ENCODE data around the gene STOX1. TPM values are rescaled to one million over a fixed set of nuclear protein-coding genes. Genes with fewer than 3 reads are reported as not detected.
"Not testable (repeated sequence)": the region's sequence is repeated elsewhere in the genome, so short reads cannot be mapped to it uniquely, and the experiment has no call there.

STOX1 gene
- 0.52 and 0.66 TPM in 2 replicates for total RNA-seq (2014; rRNA removed; shearing (Covaris generic))

GRCh38 chr10:68826764-68827591 is at the start of gene STOX1:
Gene STOX1, plus strand, starts transcription at chr10:68827531. Its CDS starts 93 bp downstream, at chr10:68827624.
- peak; percentile 33 for DNase-seq (ENCODE audit: low spot score)

DNA sequence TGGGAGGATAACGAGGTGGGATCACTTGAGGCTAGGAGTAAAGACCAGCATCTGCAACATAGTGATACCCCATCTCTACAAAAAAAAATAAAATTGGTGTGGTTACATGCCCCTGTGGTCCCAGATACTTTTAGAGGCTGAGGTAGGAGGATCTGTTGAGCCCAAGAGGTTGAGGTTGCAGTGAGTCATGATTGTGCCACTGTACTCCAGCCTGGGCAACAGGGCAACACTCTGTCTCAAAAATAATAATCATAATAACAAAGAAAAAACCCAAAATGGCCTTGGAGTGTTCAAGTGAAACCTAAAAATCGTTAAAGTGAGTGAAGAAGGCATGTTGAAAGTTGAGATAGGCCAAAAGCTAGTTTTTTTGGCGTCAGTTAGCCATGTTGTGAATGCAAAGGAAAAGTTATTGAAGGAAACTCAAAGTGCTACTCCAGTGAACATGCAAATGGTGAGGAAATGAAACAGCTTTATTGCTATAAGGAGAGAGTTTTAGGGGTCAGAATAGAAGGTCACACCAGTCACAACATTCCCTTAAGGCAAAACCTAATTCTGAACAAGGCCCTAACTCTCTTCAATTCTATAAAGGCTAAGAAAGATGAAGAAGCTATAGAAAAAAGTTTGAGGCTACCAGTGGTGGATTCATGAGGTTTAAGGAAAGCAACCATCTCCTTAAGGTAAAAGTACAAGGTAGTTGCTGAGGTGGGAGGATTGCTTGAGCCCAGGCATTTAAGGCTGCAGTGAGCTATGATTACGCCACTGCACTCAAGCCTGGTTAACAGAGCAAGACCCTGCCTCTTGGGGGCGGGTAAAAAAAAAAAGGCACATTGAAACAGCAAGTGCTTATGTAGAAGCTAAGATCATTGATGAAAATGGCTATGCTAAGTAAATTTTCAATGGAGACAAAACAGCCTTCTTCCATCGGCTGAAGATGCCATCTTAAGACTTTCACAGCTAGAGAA is 45.4 kb upstream of the STOX1 start:
- DNase-seq (ENCODE audit: low spot score), result no peak

- DNase-seq (ENCODE audit: low spot score), result no peak
These were observed 42.9 kb upstream of the STOX1 start for GRCh38 chr10:68784476-68784875.

GRCh38 chr10:68787813-68788212 is 39.5 kb upstream of the STOX1 start:
- no peak for DNase-seq (ENCODE audit: low spot score)

DNA sequence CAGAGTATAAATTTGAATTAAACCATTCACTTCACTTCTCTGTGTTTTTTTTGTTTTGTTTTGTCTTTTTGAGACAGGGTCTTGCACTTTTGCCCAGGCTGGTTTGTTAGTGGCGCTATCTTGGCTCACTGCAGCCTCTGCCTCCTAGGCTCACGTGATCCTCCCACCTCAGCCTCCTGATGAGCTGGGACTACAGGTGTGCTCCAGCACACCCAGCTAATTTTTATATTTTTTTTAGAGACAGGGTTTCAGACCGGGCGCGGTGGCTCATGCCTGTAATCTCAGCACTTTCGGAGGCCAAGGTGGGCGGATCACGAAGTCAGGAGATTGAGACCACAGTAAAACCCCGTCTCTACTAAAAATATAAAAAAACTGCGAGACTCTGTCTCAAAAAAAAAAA is 36.9 kb upstream of the STOX1 start:
- no peak for DNase-seq (ENCODE audit: low spot score)

- DNase-seq (ENCODE audit: low spot score), result no peak
These were observed 35.2 kb upstream of the STOX1 start for GRCh38 chr10:68792115-68792514.

- DNase-seq (ENCODE audit: low spot score), result no peak
These were observed 31.3 kb upstream of the STOX1 start for GRCh38 chr10:68795886-68796532.

- DNase-seq (ENCODE audit: low spot score), result no peak
These were observed 30.7 kb upstream of the STOX1 start for GRCh38 chr10:68796605-68797004.

DNA sequence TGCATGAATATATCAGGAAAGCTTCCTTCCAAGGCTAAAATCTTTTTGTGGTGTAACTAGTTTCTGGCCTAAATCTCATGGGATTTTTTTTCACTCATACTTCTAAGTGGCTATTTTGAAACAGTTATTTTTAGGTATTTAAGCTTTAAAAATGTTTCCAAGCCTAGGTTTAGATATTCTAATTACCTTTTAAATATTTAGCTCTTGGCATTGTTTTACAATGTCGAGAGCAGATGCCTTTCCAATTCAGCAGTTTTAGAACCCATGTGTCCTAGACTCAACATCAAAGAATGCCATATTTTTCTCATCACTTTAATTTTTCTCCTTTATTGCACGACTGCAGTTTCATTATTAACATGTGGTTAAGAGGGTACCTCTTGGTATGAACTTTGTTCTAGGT is 27.1 kb upstream of the STOX1 start:
- no peak for DNase-seq (ENCODE audit: low spot score)

- no peak for DNase-seq (ENCODE audit: low spot score)
These were observed 22.6 kb upstream of the STOX1 start for GRCh38 chr10:68804692-68805091.

DNA sequence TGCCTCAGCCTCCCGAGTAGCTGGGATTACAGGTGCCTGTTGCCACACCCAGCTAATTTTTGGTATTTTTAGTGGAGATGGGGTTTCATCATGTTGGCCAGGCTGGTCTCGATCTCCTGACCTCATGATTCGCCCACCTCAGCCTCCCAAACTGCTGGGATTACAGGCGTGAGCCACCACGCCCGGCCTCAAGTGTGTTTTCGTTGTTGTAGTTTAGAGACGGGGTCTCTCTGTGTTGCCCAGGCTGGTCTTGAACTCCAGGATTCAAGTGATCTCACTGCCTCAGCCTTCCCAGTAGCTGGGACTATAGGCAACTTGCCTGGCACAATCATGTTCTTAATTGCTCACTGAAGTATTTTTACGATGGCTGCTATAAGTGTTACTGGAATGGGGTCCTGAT is 16.5 kb upstream of the STOX1 start:
- not testable (repeated sequence) for DNase-seq (ENCODE audit: low spot score)

DNA sequence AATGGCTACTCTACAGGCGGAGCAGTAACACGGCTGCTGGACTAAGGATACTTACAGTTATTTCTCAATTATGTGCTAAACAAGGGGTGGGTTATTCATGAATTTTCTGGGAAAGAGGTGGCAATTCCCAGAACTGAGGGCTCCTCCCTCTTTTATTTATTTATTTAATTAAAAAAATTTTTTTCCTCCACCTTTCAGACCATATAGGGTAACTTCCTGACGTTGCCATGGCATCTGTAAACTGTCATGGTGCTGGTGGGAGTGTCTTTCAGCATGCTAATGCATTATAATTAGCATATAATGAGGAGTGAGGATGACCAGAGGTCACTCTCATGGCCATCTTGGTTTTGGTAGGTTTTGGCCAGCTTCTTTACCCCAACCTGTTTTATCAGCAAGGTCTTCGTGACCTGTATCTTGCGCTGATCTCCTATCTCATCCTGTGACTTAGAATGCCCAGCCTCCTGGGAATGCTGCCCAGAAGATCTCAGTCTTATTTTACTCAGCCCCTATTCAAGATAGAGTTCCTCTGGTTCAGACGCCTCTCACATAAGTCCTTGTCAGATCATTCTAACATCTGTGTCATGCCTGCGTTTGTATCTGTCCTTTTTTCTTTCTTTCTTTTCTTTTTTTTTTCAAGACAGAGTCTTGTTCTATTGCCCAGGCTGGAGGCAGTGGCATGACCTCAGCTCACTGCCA is 15.9 kb upstream of the STOX1 start:
- no peak for DNase-seq (ENCODE audit: low spot score)

GRCh38 chr10:68812420-68812819 is 14.9 kb upstream of the STOX1 start:
- no peak for DNase-seq (ENCODE audit: low spot score)

- DNase-seq (ENCODE audit: low spot score), result no peak
These were observed 13.8 kb upstream of the STOX1 start for GRCh38 chr10:68813559-68813958.

GRCh38 chr10:68816796-68817412 is 10.4 kb upstream of the STOX1 start:
- no peak for DNase-seq (ENCODE audit: low spot score)

GRCh38 chr10:68820359-68820758 is 7.0 kb upstream of the STOX1 start:
- DNase-seq (ENCODE audit: low spot score), result not testable (repeated sequence)

- not testable (repeated sequence) for DNase-seq (ENCODE audit: low spot score)
These were observed 4.7 kb upstream of the STOX1 start for GRCh38 chr10:68822626-68823025.

- DNase-seq (ENCODE audit: low spot score), result not testable (repeated sequence)
These were observed 245 bp downstream of the STOX1 start for GRCh38 chr10:68827592-68827959.

GRCh38 chr10:68828083-68828601 is 811 bp downstream of the STOX1 start:
- DNase-seq (ENCODE audit: low spot score), result not testable (repeated sequence)

GRCh38 chr10:68828833-68829232 is 1.5 kb downstream of the STOX1 start:
- no peak for DNase-seq (ENCODE audit: low spot score)

- DNase-seq (ENCODE audit: low spot score), result no peak
These were observed 2.2 kb downstream of the STOX1 start for GRCh38 chr10:68829521-68829920.
